Uterus (tissue), 2 donors: ENCODE data around the gene AHSP.
"Not testable (repeated sequence)": the region's sequence is repeated elsewhere in the genome, so short reads cannot be mapped to it uniquely, and the experiment has no call there.

Source experiments
- CTCF ChIP-seq, 4 experiments: fragments of 200-600 bp in 2 of 4; fragments of 450-650 bp in 2 of 4; sonication (generic) in 2 of 4; IDR thresholded peaks; one replicate each; pipeline ENCODE4 v1.5.1; 2016 to 2019; ENCODE audit warnings: antibody characterized with exemption in 4 of 4, mild to moderate bottlenecking in 2 of 4, moderate library complexity in 1 of 4
- POLR2A ChIP-seq, 2 donors: fragments of 450-650 bp; IDR thresholded peaks; one replicate each; pipeline ENCODE4 v1.6.1; 2016; ENCODE audit warnings: antibody characterized with exemption in 2 of 2, mild to moderate bottlenecking in 1 of 2, moderate library complexity in 1 of 2

DNA sequence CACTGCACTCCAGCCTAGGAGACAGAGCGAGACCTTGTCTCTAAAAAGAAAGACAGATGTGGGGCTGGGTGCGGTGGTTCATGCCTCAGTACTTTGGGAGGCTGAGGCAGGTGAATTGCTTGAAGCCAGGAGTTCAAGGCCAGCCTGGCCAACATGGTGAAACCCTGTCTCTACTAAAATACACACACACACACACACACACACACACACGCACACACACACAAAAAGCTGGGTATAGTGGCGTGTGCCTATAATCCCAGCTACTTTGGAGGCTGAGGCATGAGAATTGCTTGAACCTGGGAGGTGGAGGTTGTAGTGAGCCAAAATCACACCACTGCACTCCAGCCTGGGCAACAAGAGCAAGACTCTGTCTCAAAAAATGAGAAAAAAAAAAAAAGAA is 43.7 kb upstream of the AHSP start:
- TF ChIP-seq CTCF, POLR2A (IDR thresholded peaks at IDR 0.05): not testable (repeated sequence)
